Cardiac septum (tissue), 1 donor: ENCODE data around the gene ENTREP1. TPM values are rescaled to one million over a fixed set of nuclear protein-coding genes. Genes with fewer than 3 reads are reported as not detected.

Experiments
- DNase-seq: peaks from one replicate; pipeline ENCODE4 v3.0.0-alpha.2; 2020; ENCODE audit warnings: low spot score
- intact Hi-C: fragments of 100-400 bp; cut with DNase I; formaldehyde crosslinking; loops from one replicate; pipeline ENCODE4 v1.14.0; 2022
- total RNA-seq: library from RNA; stranded (reverse); fragmentation: NEBNext Ultra II Directional; extraction: Animal tissue kit (Norgen Biotek cat#: 25700); gene quantifications from one replicate; pipeline ENCODE4 v1.2.1, GENCODE V29; 2021
- donor health status: DM: no; HTN: no; CAD: no.

ENTREP1 gene
- total RNA-seq, 1 donor from 2014 or later: 25.1 TPM

GRCh38 chr9:69357030-69357775 lies 32.2 kb downstream of the ENTREP1 start:
- DNase-seq: no peak
- intact Hi-C loops: no loop called here

GRCh38 chr9:69357821-69358220 lies 32.8 kb downstream of the ENTREP1 start:
- no peak for DNase-seq
- intact Hi-C loops: no loop called here

GRCh38 chr9:69363191-69363590 lies 38.2 kb downstream of the ENTREP1 start:
- intact Hi-C loops: no loop called here
- DNase-seq: no peak

- intact Hi-C loops: no loop called here
- DNase-seq: no peak
Observed at GRCh38 chr9:69364510-69365150, 39.6 kb downstream of the ENTREP1 start.

- no peak for DNase-seq
- intact Hi-C loops: no loop called here
Observed at GRCh38 chr9:69370430-69370829, 45.4 kb downstream of the ENTREP1 start.

- intact Hi-C loops: no loop called here
- DNase-seq: no peak
Observed at GRCh38 chr9:69371001-69371400, 46.0 kb downstream of the ENTREP1 start.

GRCh38 chr9:69376651-69377050 lies 51.6 kb downstream of the ENTREP1 start:
- intact Hi-C loops: loop anchor here (5.0 kb wide), 1 partner anchor 159 kb away; no protein-coding TSS in a partner anchor
- no peak for DNase-seq

- intact Hi-C loops: loop anchor here (5.0 kb wide), 1 partner anchor 160 kb away; no protein-coding TSS in a partner anchor
- no peak for DNase-seq
Observed at GRCh38 chr9:69377291-69377690, 52.3 kb downstream of the ENTREP1 start.

- intact Hi-C loops: loop anchor here (2.0 to 5.0 kb wide), 2 partner anchors 53 to 161 kb away; partner anchors contain the start of gene ENTREP1
Observed at GRCh38 chr9:69377981-69378380, 53.0 kb downstream of the ENTREP1 start.

GRCh38 chr9:69379270-69379982 lies 54.4 kb downstream of the ENTREP1 start:
- no peak for DNase-seq
- intact Hi-C loops: loop anchor here (2.0 to 5.0 kb wide), 2 partner anchors 55 to 162 kb away; partner anchors contain the start of gene ENTREP1

More at GRCh38 chr9:69377981-69378380, 53.0 kb downstream of the ENTREP1 start:
- DNase-seq: no peak

GRCh38 chr9:69380301-69380700 lies 55.3 kb downstream of the ENTREP1 start:
- intact Hi-C loops: no loop called here
- no peak for DNase-seq

GRCh38 chr9:69380811-69381210 lies 55.8 kb downstream of the ENTREP1 start:
- intact Hi-C loops: no loop called here
- DNase-seq: no peak

- intact Hi-C loops: no loop called here
- DNase-seq: no peak
Observed at GRCh38 chr9:69382135-69382534, 57.1 kb downstream of the ENTREP1 start.

GRCh38 chr9:69385581-69386033 lies 60.6 kb downstream of the ENTREP1 start:
- intact Hi-C loops: no loop called here
- DNase-seq: no peak

GRCh38 chr9:69386651-69387050 lies 61.6 kb downstream of the ENTREP1 start:
- intact Hi-C loops: no loop called here
- no peak for DNase-seq

GRCh38 chr9:69388596-69388995 lies 63.6 kb downstream of the ENTREP1 start:
- intact Hi-C loops: no loop called here
- DNase-seq: no peak

GRCh38 chr9:69389437-69389995 lies 64.5 kb downstream of the ENTREP1 start:
- intact Hi-C loops: no loop called here
- DNase-seq: no peak

- intact Hi-C loops: loop anchor here (5.0 to 10.0 kb wide), 2 partner anchors 174 to 337 kb away; no protein-coding TSS in a partner anchor
- DNase-seq: no peak
Observed at GRCh38 chr9:69391487-69391886, 66.5 kb downstream of the ENTREP1 start.

GRCh38 chr9:69391946-69392345 lies 66.9 kb downstream of the ENTREP1 start:
- intact Hi-C loops: loop anchor here (1.0 to 10.0 kb wide), 3 partner anchors 67 to 337 kb away; partner anchors contain the start of gene ENTREP1
- no peak for DNase-seq

- intact Hi-C loops: loop anchor here (1.0 to 10.0 kb wide), 3 partner anchors 68 to 338 kb away; partner anchors contain the start of gene ENTREP1
- DNase-seq: no peak
Observed at GRCh38 chr9:69392826-69393225, 67.8 kb downstream of the ENTREP1 start.
